GM12878 (cell line): ENCODE data around the gene ARSJ. TPM values are rescaled to one million over a fixed set of nuclear protein-coding genes. Genes with fewer than 3 reads are reported as not detected.

ENCODE experiments used
- ATAC-seq: fragments of 200-7000 bp; cut with Tn5 transposase; 3 replicates; pipeline ENCODE4 v1.9.1; 2020; ENCODE audit warnings: mild to moderate bottlenecking, moderate library complexity
- BruUV-seq: library from RNA; stranded (reverse); fragments of 400-500 nt; replicated peaks from 2 replicates; lab custom pipeline; 2021; lab: Mats Ljungman, UMichigan
- CTCF ChIA-PET: fragments of 300-600 bp; sonication (Branson Sonifier 250); formaldehyde crosslinking; extraction: SDS; loops from one replicate; lab custom pipeline; 2021; ENCODE audit warnings: inconsistent platforms; lab: Yijun Ruan, JAX
- POLR2A ChIA-PET: fragments of 350-600 bp; formaldehyde crosslinking; extraction: SDS; loops from one replicate; lab custom pipeline; 2021; ENCODE audit warnings: inconsistent platforms; lab: Charles Lee
- RAD21 ChIA-PET: fragments of 300-600 bp; sonication (Branson Sonifier 250); formaldehyde crosslinking; loops from one replicate; lab custom pipeline; 2023; ENCODE audit warnings: antibody characterized with exemption; ENCODE audit not compliant: unreplicated experiment; lab: Charles Lee
- SMC1A ChIA-PET: fragments of 300-600 bp; sonication (Branson Sonifier 250); formaldehyde crosslinking; loops from one replicate; lab custom pipeline; 2023; ENCODE audit not compliant: unreplicated experiment, uncharacterized antibody; lab: Charles Lee
- DNase-seq: peaks from one replicate; pipeline ENCODE4 v3.0.0-alpha.2; 2011; ENCODE audit warnings: low read depth, low spot score
- FAIRE-seq: peaks from 3 replicates; lab custom pipeline; 2011; peaks lifted over from hg19 to GRCh38; lab: Jason Lieb, UNC
- H2AFZ ChIP-seq: 2 replicates; pipeline ENCODE4 v1.6.0; 2011; ENCODE audit warnings: low read depth, low read length, control low read depth; ENCODE audit not compliant: control insufficient read depth
- H3K27ac ChIP-seq: 2 replicates; pipeline ENCODE4 v1.5.1; 2011; ENCODE audit warnings: control low read depth; ENCODE audit not compliant: control insufficient read depth, insufficient read depth
- H3K27me3 ChIP-seq, 2 experiments: replicated peaks in 1 of 2; 2 replicates each; pipeline versions ENCODE4 v1.6.0 to v1.6.1; 2011; ENCODE audit warnings: low read length in 1 of 2; ENCODE audit not compliant: control insufficient read depth in 2 of 2, insufficient read depth in 2 of 2
- H3K36me3 ChIP-seq, 2 experiments: 2 replicates each; pipeline ENCODE4 v1.5.1; 2011; ENCODE audit warnings: low read length in 1 of 2; ENCODE audit not compliant: control insufficient read depth in 2 of 2, insufficient read depth in 2 of 2
- H3K4me1 ChIP-seq: 2 replicates; pipeline ENCODE4 v1.6.1; 2011; ENCODE audit warnings: mild to moderate bottlenecking, low read length, moderate library complexity, mixed read lengths; ENCODE audit not compliant: control insufficient read depth, insufficient read depth
- H3K4me2 ChIP-seq: 2 replicates; pipeline ENCODE4 v1.6.0; 2011; ENCODE audit warnings: control low read depth; ENCODE audit not compliant: control insufficient read depth, insufficient read depth
- H3K4me3 ChIP-seq: fragments of 200-600 bp; sonication (generic); 2 replicates; pipeline ENCODE4 v1.5.1; 2016
- H3K79me2 ChIP-seq: 2 replicates; pipeline ENCODE4 v1.6.0; 2011; ENCODE audit warnings: low read length; ENCODE audit not compliant: control insufficient read depth, insufficient read depth
- H3K9ac ChIP-seq: 2 replicates; pipeline ENCODE4 v1.8.0; 2011; ENCODE audit warnings: low read length, control low read depth, mixed read lengths; ENCODE audit not compliant: control insufficient read depth, insufficient read depth
- H3K9me3 ChIP-seq: replicated peaks from 3 replicates; pipeline ENCODE4 v1.5.1; 2011; ENCODE audit warnings: mild to moderate bottlenecking, low read length; ENCODE audit not compliant: control insufficient read depth, insufficient read depth
- H4K20me1 ChIP-seq: 2 replicates; pipeline ENCODE4 v1.6.0; 2011; ENCODE audit not compliant: control insufficient read depth, insufficient read depth
- ATF2 ChIP-seq: IDR thresholded peaks from 2 replicates; pipeline ENCODE4 v1.6.1; 2012; ENCODE audit warnings: low read length, inconsistent platforms
- EED ChIP-seq: sonication (generic); IDR thresholded peaks from 2 replicates; pipeline ENCODE4 v1.6.1; 2016; ENCODE audit warnings: antibody characterized with exemption, low read depth
- IKZF1 ChIP-seq: fragments of 450-650 bp; conservative IDR thresholded peaks from 2 replicates; pipeline ENCODE4 v1.6.1; 2017; ENCODE audit warnings: antibody characterized with exemption, mild to moderate bottlenecking
- MEF2B ChIP-seq: fragments of 450-650 bp; IDR thresholded peaks from 2 replicates; pipeline ENCODE4 v1.6.1; 2018; ENCODE audit warnings: mild to moderate bottlenecking, moderate library complexity; ENCODE audit not compliant: partially characterized antibody, poor library complexity, severe bottlenecking
- MXI1 ChIP-seq: fragments of 150-350 bp; IDR thresholded peaks from 2 replicates; pipeline ENCODE4 v1.6.1; 2011; ENCODE audit warnings: low read depth, mild to moderate bottlenecking, inconsistent platforms, low read length, improper control_type of control experiment
- POU2F2 ChIP-seq: IDR thresholded peaks from 3 replicates; pipeline ENCODE4 v1.6.1; 2011; ENCODE audit warnings: low read depth, mild to moderate bottlenecking, low read length, borderline replicate concordance
- RAD51 ChIP-seq: fragments of 450-650 bp; IDR thresholded peaks from 2 replicates; pipeline ENCODE4 v1.6.1; 2016; ENCODE audit warnings: moderate library complexity, mild to moderate bottlenecking, inconsistent platforms
- RB1 ChIP-seq: fragments of 450-650 bp; formaldehyde crosslinking; IDR thresholded peaks from 2 replicates; pipeline ENCODE4 v1.6.1; 2017; ENCODE audit warnings: mild to moderate bottlenecking, borderline replicate concordance
- REST ChIP-seq: IDR thresholded peaks from 2 replicates; pipeline ENCODE4 v1.6.1; 2012; ENCODE audit warnings: mild to moderate bottlenecking, low read depth, low read length
- RFX5 ChIP-seq: IDR thresholded peaks from 2 replicates; pipeline ENCODE4 v1.6.1; 2011; ENCODE audit warnings: low read depth, low read length, improper control_type of control experiment
- TAF1 ChIP-seq: IDR thresholded peaks from 2 replicates; pipeline ENCODE4 v1.6.1; 2011; ENCODE audit warnings: mild to moderate bottlenecking, low read depth, low read length, borderline replicate concordance
- YY1 ChIP-seq: IDR thresholded peaks from 2 replicates; pipeline ENCODE4 v1.6.1; 2011; ENCODE audit warnings: low read depth, mild to moderate bottlenecking, low read length
- WGBS: methylation state at CpG from one replicate; pipeline ENCODE4 v1.1.6; 2016; ENCODE audit warnings: low lambda C conversion rate; ENCODE audit not compliant: insufficient replicate concordance, insufficient coverage; ENCODE audit errors: missing lambda C conversion rate; 5-methylcytosine and 5-hydroxymethylcytosine counted together
- in situ Hi-C: fragments of 300-500 bp; cut with MboI; formaldehyde crosslinking; loops from 9 replicates; pipeline ENCODE4 v1.14.3; 2018; ENCODE audit warnings: mixed read lengths
- intact Hi-C: fragments of 100-400 bp; cut with micrococcal nuclease; formaldehyde crosslinking; loops from one replicate; pipeline ENCODE4 v1.14.2; 2022; ENCODE audit not compliant: unreplicated experiment
- polyA plus RNA-seq, 11 experiments: library from polyadenylated mRNA; depleted of rRNA in 4 of 11; unstranded in 6 of 11; stranded (reverse) in 5 of 11; fragments of >200 nt; fragmentation: Nextera tagmentation in 4 of 11; fragmentation: Illumina TruSeq in 1 of 11; extraction: Ambion mirVana in 4 of 11; extraction: Trizol in 1 of 11; gene quantifications; 1 replicate in 1 of 11; 2 replicates in 10 of 11; pipeline versions ENCODE4 v1.2.1 to v1.2.3, GENCODE V29; 2011 to 2016; ENCODE audit warnings: inconsistent platforms in 2 of 11, missing spikeins in 2 of 11, low read depth in 1 of 11
- total RNA-seq, 4 experiments: library from RNA; depleted of rRNA in 3 of 4; stranded (reverse); fragments of >200 nt in 3 of 4; fragmentation: Illumina TruSeq in 1 of 4; extraction: Trizol in 1 of 4; gene quantifications; 2 replicates each; pipeline versions ENCODE4 v1.2.1 to v1.2.3, GENCODE V29; 2013 to 2021

The ARSJ gene
- total and polyA plus RNA-seq, 10 of the 15 experiments (the other 5 are each of a cell fraction or from before 2014, with no cell fraction given) = under 0.01 to 0.19 (median 0.04) TPM; not detected in 5

- Histone ChIP-seq H3K27me3 (no peaks in the 10 kb centered on the region), H3K4me1 (peaks cover 3% of the 10 kb centered on the region; the same call in 1 of the 2 replicates), H3K4me3 (no peak overlapping the region), H2AFZ (no peak overlapping the region), H3K36me3 (no peaks in the 10 kb centered on the region), H3K27ac (no peak overlapping the region), H3K9me3 (peaks cover 11% of the 10 kb centered on the region), H3K9ac (no peak overlapping the region), H4K20me1 (no peaks in the 10 kb centered on the region), H3K4me2 (no peak overlapping the region), H3K79me2 (no peaks in the 10 kb centered on the region)
- 61% methylated on average over 1 of the region's 1 CpG for WGBS
- TF ChIP-seq RFX5 (no peak), RAD51 (no peak)
- no peak for DNase-seq
- ChIA-PET POLR2A (no interaction called here), RAD21 (no interaction called here), SMC1A (interaction anchor here (0.6 to 1.4 kb wide), 2 partner anchors 19 to 143 kb away, joined by 3 read pairs; no protein-coding TSS in a partner anchor), CTCF (no interaction called here)
- in situ Hi-C loops = no loop called here
- BruUV-seq = no TSS peak
- no peak for ATAC-seq
- no peak for FAIRE-seq
- intact Hi-C loops = no loop called here
These were observed 108.4 kb downstream of the ARSJ start for GRCh38 chr4:113871080-113871479.

GRCh38 chr4:113869743-113870375, 109.6 kb downstream of the ARSJ start:
- Histone ChIP-seq H3K4me2 (no peak overlapping the region), H3K27ac (peak overlapping the region; percentile 66), H3K79me2 (no peaks in the 10 kb centered on the region), H3K9me3 (peaks cover 11% of the 10 kb centered on the region), H2AFZ (peak overlapping the region; percentile 66), H4K20me1 (no peaks in the 10 kb centered on the region), H3K9ac (no peak overlapping the region), H3K4me1 (peaks cover 3% of the 10 kb centered on the region; the same call in 1 of the 2 replicates), H3K27me3 (no peaks in the 10 kb centered on the region), H3K4me3 (no peak overlapping the region), H3K36me3 (no peaks in the 10 kb centered on the region)
- FAIRE-seq (peak; percentile 82), DNase-seq (peak; percentile 54), ATAC-seq (peak; percentile 97)
- ChIA-PET CTCF (interaction anchor here (0.7 kb wide), 1 partner anchor 13 kb away, joined by 3 read pairs; no protein-coding TSS in a partner anchor), SMC1A (interaction anchor here (0.9 to 1.1 kb wide), 2 partner anchors 22 to 33 kb away, joined by 4 to 6 read pairs; no protein-coding TSS in a partner anchor), POLR2A (interaction anchor here (1.3 kb wide), 1 partner anchor 34 kb away, joined by 3 read pairs; no protein-coding TSS in a partner anchor), RAD21 (interaction anchor here (1.2 kb wide), 1 partner anchor 33 kb away, joined by 4 read pairs; no protein-coding TSS in a partner anchor)
- intact Hi-C loops = loop anchor here (2.0 kb wide), 1 partner anchor 47 kb away; no protein-coding TSS in a partner anchor
- WGBS = 25% methylated on average over 4 of the region's 4 CpGs
- BruUV-seq = no TSS peak
- in situ Hi-C loops = no loop called here
- TF ChIP-seq YY1 (0 out of 2 replicates have a peak, but pooled peaks have one; percentile 20), RB1 (no peak), POU2F2 (no peak), TAF1 (no peak), ATF2 (peak; percentile 80), REST (no peak), MXI1 (no peak), MEF2B (peak; percentile 73), IKZF1 (peak; percentile 45; the same call in 1 of the 2 replicates), EED (peak; percentile 77)
